ENCODE results near the gene CCBE1. TPM values are rescaled to one million over a fixed set of nuclear protein-coding genes. Genes with fewer than 3 reads are reported as not detected.

The CCBE1 gene
- total and polyA plus RNA-seq, 9 of the 15 experiments (the other 6 are each of a cell fraction or from before 2014, with no cell fraction given) = 0.20 TPM; not detected in 8

DNA sequence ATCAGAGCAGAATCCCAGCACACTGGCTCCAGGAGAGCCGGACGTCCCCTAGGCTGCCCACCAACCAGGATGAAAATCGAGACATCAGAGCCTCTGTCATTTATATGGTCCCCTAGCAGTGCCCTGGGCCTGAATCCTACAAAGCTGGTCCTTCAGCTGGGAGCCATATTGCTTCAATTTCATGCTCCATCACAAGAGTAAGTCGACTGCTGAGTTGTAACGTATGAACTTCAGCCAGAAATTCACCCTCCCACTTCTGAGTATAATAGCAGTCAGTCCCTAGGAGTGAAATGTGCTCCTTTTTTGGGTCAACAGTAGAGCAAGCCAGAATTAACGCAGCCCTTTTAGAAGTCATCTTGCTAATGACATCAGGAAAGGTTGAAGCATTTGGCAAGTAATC, 126.4 kb downstream of the CCBE1 start:
- H3K4me3 ChIP-seq = no peak overlapping the region
- ChIA-PET CTCF (ENCODE audit: low intra/inter-chr PET ratio) (no interaction called here), POLR2A (no interaction called here)
- H3K4me2 ChIP-seq (ENCODE audit: insufficient read depth, low read length) = no peak overlapping the region
- H2AFZ ChIP-seq (ENCODE audit: low read depth, low read length) = no peak overlapping the region
- ATAC-seq (no peak), DNase-seq (ENCODE audit: extremely low read depth in 1 of 4, low spot score in 3 of 4) (no peak), FAIRE-seq (no peak)
- in situ Hi-C loops (cut with MboI) (no loop called here), intact Hi-C loops (cut with micrococcal nuclease) (no loop called here)
- 3% methylated on average over 6 of the region's 6 CpGs for WGBS (ENCODE audit: insufficient coverage, low coverage, missing lambda C conversion rate)
- H3K79me2 ChIP-seq (ENCODE audit: control insufficient read depth, insufficient read depth, low read length) = no peaks in the 10 kb centered on the region
- BruUV-seq (replicated peaks) = no TSS peak
- no peaks in the 10 kb centered on the region for H3K9me1 ChIP-seq (ENCODE audit: control insufficient read depth, insufficient read depth, low read length)
- no peaks in the 10 kb centered on the region for H3K9me3 ChIP-seq (replicated peaks; ENCODE audit: control insufficient read depth, insufficient read depth, low read depth, low read length)
- H3K4me1 ChIP-seq (replicated peaks in 1 of 2; ENCODE audit: control insufficient read depth in 2 of 2, insufficient read depth in 2 of 2, low read length in 2 of 2) = no peaks in the 10 kb centered on the region
- H3K9ac ChIP-seq (ENCODE audit: insufficient read depth in 1 of 2, low read depth in 2 of 2, low read length in 2 of 2) = no peak overlapping the region
- no peak overlapping the region for H3K27ac ChIP-seq (ENCODE audit: extremely low read depth, low read depth, low read length)
- no peaks in the 10 kb centered on the region for H3K36me3 ChIP-seq (ENCODE audit: control insufficient read depth, insufficient read depth, low read length)
- H4K20me1 ChIP-seq (replicated peaks; ENCODE audit: control insufficient read depth, insufficient read depth, low read length) = no peaks in the 10 kb centered on the region
- TF ChIP-seq NR2F6 (CRISPR knock-in tag; IDR thresholded peaks at IDR 0.05) (no peak), NCOA1 (IDR thresholded peaks at IDR 0.05; ENCODE audit: low read depth) (no peak), NFXL1 (CRISPR knock-in tag; IDR thresholded peaks at IDR 0.05) (no peak), SNRNP70 (optimal IDR thresholded peaks at IDR 0.05; ENCODE audit: low read depth, low read length) (no peak), ZNF224 (CRISPR knock-in tag; IDR thresholded peaks at IDR 0.05) (no peak), KDM4B (IDR thresholded peaks at IDR 0.05; ENCODE audit: borderline replicate concordance in 2 of 2, low read depth in 1 of 2) (no peak), L3MBTL2 (IDR thresholded peaks at IDR 0.05) (no peak), GTF2E2 (tag; IDR thresholded peaks at IDR 0.05) (no peak)
- TF ChIP-seq, protein P1, sequence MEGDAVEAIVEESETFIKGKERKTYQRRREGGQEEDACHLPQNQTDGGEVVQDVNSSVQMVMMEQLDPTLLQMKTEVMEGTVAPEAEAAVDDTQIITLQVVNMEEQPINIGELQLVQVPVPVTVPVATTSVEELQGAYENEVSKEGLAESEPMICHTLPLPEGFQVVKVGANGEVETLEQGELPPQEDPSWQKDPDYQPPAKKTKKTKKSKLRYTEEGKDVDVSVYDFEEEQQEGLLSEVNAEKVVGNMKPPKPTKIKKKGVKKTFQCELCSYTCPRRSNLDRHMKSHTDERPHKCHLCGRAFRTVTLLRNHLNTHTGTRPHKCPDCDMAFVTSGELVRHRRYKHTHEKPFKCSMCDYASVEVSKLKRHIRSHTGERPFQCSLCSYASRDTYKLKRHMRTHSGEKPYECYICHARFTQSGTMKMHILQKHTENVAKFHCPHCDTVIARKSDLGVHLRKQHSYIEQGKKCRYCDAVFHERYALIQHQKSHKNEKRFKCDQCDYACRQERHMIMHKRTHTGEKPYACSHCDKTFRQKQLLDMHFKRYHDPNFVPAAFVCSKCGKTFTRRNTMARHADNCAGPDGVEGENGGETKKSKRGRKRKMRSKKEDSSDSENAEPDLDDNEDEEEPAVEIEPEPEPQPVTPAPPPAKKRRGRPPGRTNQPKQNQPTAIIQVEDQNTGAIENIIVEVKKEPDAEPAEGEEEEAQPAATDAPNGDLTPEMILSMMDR (IDR thresholded peaks at IDR 0.05 in 2 of 3, conservative IDR thresholded peaks at IDR 0.05 in 1 of 3; ENCODE audit: insufficient read depth in 2 of 3, low read depth in 1 of 3, low read length in 3 of 3) = no peak
- TF ChIP-seq, protein P2, sequence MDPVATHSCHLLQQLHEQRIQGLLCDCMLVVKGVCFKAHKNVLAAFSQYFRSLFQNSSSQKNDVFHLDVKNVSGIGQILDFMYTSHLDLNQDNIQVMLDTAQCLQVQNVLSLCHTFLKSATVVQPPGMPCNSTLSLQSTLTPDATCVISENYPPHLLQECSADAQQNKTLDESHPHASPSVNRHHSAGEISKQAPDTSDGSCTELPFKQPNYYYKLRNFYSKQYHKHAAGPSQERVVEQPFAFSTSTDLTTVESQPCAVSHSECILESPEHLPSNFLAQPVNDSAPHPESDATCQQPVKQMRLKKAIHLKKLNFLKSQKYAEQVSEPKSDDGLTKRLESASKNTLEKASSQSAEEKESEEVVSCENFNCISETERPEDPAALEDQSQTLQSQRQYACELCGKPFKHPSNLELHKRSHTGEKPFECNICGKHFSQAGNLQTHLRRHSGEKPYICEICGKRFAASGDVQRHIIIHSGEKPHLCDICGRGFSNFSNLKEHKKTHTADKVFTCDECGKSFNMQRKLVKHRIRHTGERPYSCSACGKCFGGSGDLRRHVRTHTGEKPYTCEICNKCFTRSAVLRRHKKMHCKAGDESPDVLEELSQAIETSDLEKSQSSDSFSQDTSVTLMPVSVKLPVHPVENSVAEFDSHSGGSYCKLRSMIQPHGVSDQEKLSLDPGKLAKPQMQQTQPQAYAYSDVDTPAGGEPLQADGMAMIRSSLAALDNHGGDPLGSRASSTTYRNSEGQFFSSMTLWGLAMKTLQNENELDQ (CRISPR knock-in tag; IDR thresholded peaks at IDR 0.05; ENCODE audit: borderline replicate concordance) = no peak
- peaks cover 0 to 8% of the 10 kb centered on the region in 2 experiments; a peak in 2 of 5 replicates for H3K27me3 ChIP-seq (ENCODE audit: control insufficient read depth in 2 of 2, insufficient read depth in 2 of 2, low read length in 2 of 2)
